T-cell (primary cell): ENCODE results near the gene PRCC. TPM values are rescaled to one million over a fixed set of nuclear protein-coding genes. Genes with fewer than 3 reads are reported as not detected.

Source experiments
- ATAC-seq, 4 experiments: fragments of 200-7000 bp in 3 of 4; fragments of 150-1000 bp in 1 of 4; cut with Tn5 transposase; replicated peaks in 1 of 4; 1 replicate in 3 of 4; 2 replicates in 1 of 4; pipeline ENCODE4 v1.10.0; 2021; ENCODE audit warnings: moderate library complexity in 3 of 4, mild to moderate bottlenecking in 2 of 4, moderate number of reproducible peaks in 1 of 4
- CTCF ChIA-PET, 2 donors: fragments of 300-600 bp; sonication (Branson Sonifier 250); formaldehyde crosslinking; loops; one replicate each; lab custom pipeline; 2022; ENCODE audit warnings: antibody characterized with exemption in 2 of 2; lab: Charles Lee
- POLR2A ChIA-PET, 2 donors: fragments of 300-600 bp; sonication (Branson Sonifier 250); formaldehyde crosslinking; loops; one replicate each; lab custom pipeline; 2022; ENCODE audit warnings: antibody characterized with exemption in 2 of 2; lab: Charles Lee
- DNase-seq, 35 experiments: peaks; one replicate each; pipeline versions ENCODE4 v3.0.0 to v3.0.0-alpha.2; 2013 to 2023
- H3K27ac ChIP-seq: one replicate; pipeline ENCODE4 v1.5.1; 2013; ENCODE audit warnings: low read length
- H3K27me3 ChIP-seq, 2 experiments: replicated peaks in 1 of 2; 1 replicate in 1 of 2; 2 replicates in 1 of 2; pipeline versions ENCODE4 v1.6.1 to v1.7.0; 2013; ENCODE audit warnings: low read length in 1 of 2, mixed read lengths in 1 of 2; ENCODE audit not compliant: control insufficient read depth in 2 of 2, insufficient read depth in 2 of 2; ENCODE audit errors: extremely low read depth in 1 of 2
- H3K36me3 ChIP-seq, 2 donors: 1 replicate in 1 of 2; 2 replicates in 1 of 2; pipeline versions ENCODE4 v1.6.1 to v1.7.0; 2013; ENCODE audit warnings: low read length in 1 of 2; ENCODE audit not compliant: control insufficient read depth in 2 of 2, insufficient read depth in 1 of 2; ENCODE audit errors: extremely low read depth in 1 of 2
- H3K4me1 ChIP-seq, 2 experiments: 1 replicate in 1 of 2; 2 replicates in 1 of 2; pipeline versions ENCODE4 v1.6.1 to v1.7.0; 2013; ENCODE audit warnings: low read length in 2 of 2, mixed read lengths in 1 of 2; ENCODE audit not compliant: insufficient read depth in 2 of 2, control insufficient read depth in 1 of 2; ENCODE audit errors: extremely low read depth in 1 of 2
- H3K4me3 ChIP-seq, 2 donors: 1 replicate in 1 of 2; 2 replicates in 1 of 2; pipeline versions ENCODE4 v1.5.1 to v1.7.0; 2013; ENCODE audit warnings: mild to moderate bottlenecking in 2 of 2, low read length in 1 of 2, moderate library complexity in 1 of 2; ENCODE audit not compliant: control insufficient read depth in 1 of 2; ENCODE audit errors: extremely low read depth in 1 of 2
- H3K9me3 ChIP-seq: 2 replicates; pipeline ENCODE4 v1.7.0; 2013
- H3K27ac Mint-ChIP-seq, 2 donors: one replicate each; pipeline ENCODE4 v1.8.0; 2020 to 2021; ENCODE audit warnings: mild to moderate bottlenecking in 2 of 2, mixed read lengths in 2 of 2
- H3K27me3 Mint-ChIP-seq, 2 donors: one replicate each; pipeline ENCODE4 v1.8.0; 2021 to 2022; ENCODE audit warnings: mixed read lengths in 2 of 2
- H3K36me3 Mint-ChIP-seq: one replicate; pipeline ENCODE4 v1.8.0; 2021; ENCODE audit warnings: mixed read lengths
- H3K4me1 Mint-ChIP-seq, 3 donors: one replicate each; pipeline ENCODE4 v1.8.0; 2020 to 2022; ENCODE audit warnings: mixed read lengths in 3 of 3, mild to moderate bottlenecking in 1 of 3
- H3K4me3 Mint-ChIP-seq, 3 donors: one replicate each; pipeline ENCODE4 v1.8.0; 2020 to 2022; ENCODE audit warnings: mild to moderate bottlenecking in 3 of 3, mixed read lengths in 3 of 3, moderate library complexity in 3 of 3
- H3K9me3 Mint-ChIP-seq, 3 donors: one replicate each; pipeline ENCODE4 v1.8.0; 2020 to 2022; ENCODE audit warnings: mixed read lengths in 3 of 3
- WGBS: methylation state at CpG from one replicate; pipeline ENCODE4 v1.1.5; 2013; ENCODE audit warnings: missing lambda C conversion rate; ENCODE audit not compliant: insufficient coverage; 5-methylcytosine and 5-hydroxymethylcytosine counted together
- total RNA-seq, 35 experiments: library from RNA in 6 of 35; stranded (reverse) in 6 of 35; fragments of 120-200 nt in 1 of 35; gene quantifications; one replicate each; pipeline versions ENCODE4 v1.2.1 to v1.2.4 and lab custom pipeline; 2013 to 2026

PRCC gene
- total RNA-seq, 5 donors from 2014 or later (not counting 1 experiment from before 2014, with no cell fraction given): 55.3 to 67.7 (median 65.4) TPM

DNA sequence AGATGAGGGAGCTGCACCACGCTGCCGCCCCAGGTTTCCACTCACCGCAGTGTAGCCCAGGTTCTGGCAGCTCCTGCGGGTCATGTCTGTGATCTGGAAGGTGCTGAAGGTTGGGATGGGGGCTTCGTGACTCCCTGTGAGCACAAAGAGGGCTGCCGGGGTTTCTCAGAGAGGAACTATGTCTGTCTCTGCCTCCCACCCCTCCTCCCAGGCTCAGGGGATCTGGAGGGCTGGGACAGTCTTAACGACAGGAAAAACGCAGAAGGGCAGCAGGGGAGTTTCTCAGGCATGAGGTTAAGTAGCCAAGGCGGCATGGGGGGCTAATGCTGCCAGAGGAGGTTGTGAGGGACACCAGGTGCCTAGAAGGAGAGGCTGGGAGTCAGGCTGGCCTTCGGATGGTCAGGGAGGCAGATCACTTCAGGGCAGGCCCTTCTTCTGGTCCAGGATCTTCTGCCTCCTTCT is 48.7 kb downstream of the PRCC start:
- Mint-ChIP-seq H3K27ac (peak overlapping the region; percentile 98 to 100), H3K9me3 (no peaks in the 10 kb centered on the region), H3K36me3 (peaks cover 22% of the 10 kb centered on the region), H3K27me3 (no peaks in the 10 kb centered on the region), H3K4me1 (peaks cover 57 to 70% (median 64%) of the 10 kb centered on the region in 3 donors), H3K4me3 (peak overlapping the region; percentile 88 to 92 (median 89))
- H3K4me1 ChIP-seq: peaks cover 25 to 69% of the 10 kb centered on the region in 2 experiments
- H3K27ac ChIP-seq: peak overlapping the region; percentile 99
- peak overlapping the region; percentile 50 to 70 for H3K4me3 ChIP-seq
- H3K9me3 ChIP-seq: no peaks in the 10 kb centered on the region
- ATAC-seq (peak in 1 of 4 experiments; percentile 2), DNase-seq (peak in 7 of 35 experiments; percentile 6 to 54 (median 21))
- peaks cover 8 to 22% of the 10 kb centered on the region in 2 donors for H3K36me3 ChIP-seq
- POLR2A ChIA-PET: interaction anchor here (0.6 kb wide), 2 partner anchors 316 to 710 kb away, joined by 3 to 4 read pairs; partner anchors contain the start of gene MEF2D (in 1 of the 2)
- H3K27me3 ChIP-seq: no peaks in the 10 kb centered on the region
- CTCF ChIA-PET: interaction anchor here (1.3 to 1.6 kb wide), 2 partner anchors 23 kb away, joined by 3 to 5 read pairs; no protein-coding TSS in a partner anchor
- WGBS: 13% methylated on average over 6 of the region's 10 CpGs

DNA sequence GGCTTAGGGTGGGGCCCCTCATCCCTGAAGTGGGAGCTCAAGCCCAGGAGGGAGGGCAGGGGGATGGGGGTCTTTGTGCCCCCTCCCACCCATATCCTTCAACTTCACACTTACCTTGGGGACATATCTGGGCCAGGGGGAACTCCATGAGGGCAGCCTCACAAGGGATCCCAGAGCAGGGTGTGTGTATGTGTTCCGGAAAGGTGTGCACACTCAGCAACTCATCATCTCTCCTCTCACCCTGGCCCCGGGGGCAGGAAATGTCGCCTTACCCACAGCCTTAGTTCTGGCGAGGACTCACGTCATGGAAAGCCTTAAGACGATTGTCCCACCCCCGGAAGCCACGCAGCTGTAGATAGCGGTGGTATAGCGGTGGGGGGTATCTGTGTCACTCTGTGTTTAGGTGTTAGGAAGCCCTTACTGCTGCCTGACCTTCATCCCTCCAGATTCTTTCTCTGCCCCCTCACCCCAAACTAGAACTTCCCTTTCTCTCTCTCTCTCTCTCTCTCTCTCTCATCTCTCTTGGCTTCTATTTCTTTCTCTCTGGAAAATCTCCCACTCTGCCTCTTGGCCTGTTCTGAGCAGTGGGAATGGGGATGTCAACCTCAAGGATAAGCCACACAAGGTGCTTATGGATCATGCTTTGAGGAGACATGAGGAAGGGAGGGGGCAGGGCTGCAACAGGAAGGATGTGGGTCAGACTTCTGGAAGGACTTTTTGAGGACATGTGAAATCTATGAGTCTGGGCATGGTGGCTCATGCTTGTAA is 49.4 kb downstream of the PRCC start, which contains the start of gene SH2D2A:
Gene SH2D2A (minus strand): TSS at position 288 of the 768 bp plus-strand sequence. CDS start 140 bp downstream, at position 148.
- no CpG with 5 or more reads among the region's 10 CpGs for WGBS
- Histone ChIP-seq H3K4me1 (peaks cover 25 to 62% of the 10 kb centered on the region in 2 experiments), H3K4me3 (peak within 1 kb of the TSS; percentile 50 to 70), H3K36me3 (peaks cover 4 to 15% of the 10 kb centered on the region in 2 donors), H3K27ac (peak within 1 kb of the TSS; percentile 99), H3K9me3 (no peaks in the 10 kb centered on the region), H3K27me3 (no peaks in the 10 kb centered on the region)
- ChIA-PET POLR2A (interaction anchor here (0.6 kb wide), 2 partner anchors 316 to 710 kb away, joined by 3 to 4 read pairs; partner anchors contain the start of gene MEF2D (in 1 of the 2)), CTCF (interaction anchor here (1.3 to 1.6 kb wide), 2 partner anchors 22 kb away, joined by 3 to 5 read pairs; no protein-coding TSS in a partner anchor)
- Mint-ChIP-seq H3K36me3 (peaks cover 14% of the 10 kb centered on the region), H3K4me3 (peak within 1 kb of the TSS; percentile 88 to 92 (median 89)), H3K27me3 (no peaks in the 10 kb centered on the region), H3K9me3 (no peaks in the 10 kb centered on the region), H3K4me1 (peaks cover 51 to 69% (median 61%) of the 10 kb centered on the region in 3 donors), H3K27ac (peak within 1 kb of the TSS; percentile 98 to 100)
- peak; percentile 85 to 87 (median 86) for ATAC-seq
- DNase-seq: peak; percentile 76 to 99 (median 97)

DNA sequence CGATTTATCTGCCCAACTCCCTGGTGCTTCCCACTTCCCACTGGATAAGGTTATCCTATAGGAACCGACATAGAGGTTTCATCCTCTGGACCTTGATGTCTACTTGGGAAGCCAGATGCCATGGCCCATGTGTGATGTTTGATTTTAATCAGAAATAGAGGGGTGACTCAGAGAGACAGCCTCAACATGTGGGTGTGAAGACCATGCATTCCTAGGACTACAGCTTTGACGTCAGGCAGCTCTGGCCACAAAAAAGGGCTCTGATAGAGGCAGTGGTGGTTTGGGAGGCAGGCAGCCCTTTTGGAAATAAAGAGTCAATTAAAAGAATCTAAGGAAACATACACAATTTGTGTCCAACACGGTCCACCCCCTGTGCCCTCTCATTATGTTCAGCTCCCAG is 54.5 kb downstream of the PRCC start:
- ChIA-PET CTCF (interaction anchor here (0.6 to 1.5 kb wide), 4 partner anchors 11 to 39 kb away, joined by 3 to 8 read pairs (median 3); partner anchors contain the start of gene NTRK1 (in 2 of the 2)), POLR2A (interaction anchor here (0.5 to 0.6 kb wide), 2 partner anchors 67 to 68 kb away, joined by 3 read pairs; no protein-coding TSS in a partner anchor)
- no CpG with 5 or more reads among the region's 4 CpGs for WGBS
- H3K4me3 ChIP-seq: no peak overlapping the region
- H3K27me3 Mint-ChIP-seq: no peaks in the 10 kb centered on the region
- no peak overlapping the region for H3K27ac ChIP-seq
- H3K36me3 Mint-ChIP-seq: no peaks in the 10 kb centered on the region
- peaks cover 4 to 11% of the 10 kb centered on the region in 2 experiments for H3K4me1 ChIP-seq
- DNase-seq: peak in 1 of 35 experiments; percentile 33
- peaks cover 4 to 28% (median 22%) of the 10 kb centered on the region in 3 donors for H3K4me1 Mint-ChIP-seq
- no peaks in the 10 kb centered on the region for H3K9me3 ChIP-seq
- H3K27ac Mint-ChIP-seq: no peak overlapping the region
- no peaks in the 10 kb centered on the region for H3K27me3 ChIP-seq
- ATAC-seq: no peak
- H3K9me3 Mint-ChIP-seq: no peaks in the 10 kb centered on the region
- no peaks in the 10 kb centered on the region for H3K36me3 ChIP-seq
- no peak overlapping the region for H3K4me3 Mint-ChIP-seq

DNA sequence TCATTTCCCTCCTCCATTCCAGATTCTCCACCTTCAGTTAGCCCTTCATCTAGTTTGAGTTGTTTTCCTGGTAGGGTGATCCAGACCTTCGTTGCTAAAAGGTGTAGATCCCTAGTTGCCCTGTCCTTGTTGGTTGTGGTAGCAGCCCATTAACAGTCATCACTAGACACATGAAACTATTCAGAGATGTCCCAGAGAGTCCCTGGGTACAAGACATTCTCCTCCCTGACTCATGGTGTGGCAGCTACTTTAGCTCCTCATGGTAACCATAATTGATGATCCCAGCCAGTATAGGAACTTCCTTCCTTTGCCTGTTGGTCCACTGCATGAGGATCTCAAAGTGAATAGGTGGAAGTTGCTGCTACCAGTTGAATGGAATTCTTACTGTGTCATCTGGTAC is 55.3 kb downstream of the PRCC start:
- Mint-ChIP-seq H3K4me1 (peaks cover 0 to 21% (median 18%) of the 10 kb centered on the region in 3 donors), H3K36me3 (no peaks in the 10 kb centered on the region), H3K4me3 (no peak overlapping the region), H3K9me3 (no peaks in the 10 kb centered on the region), H3K27me3 (no peaks in the 10 kb centered on the region), H3K27ac (no peak overlapping the region)
- Histone ChIP-seq H3K27ac (no peak overlapping the region), H3K9me3 (no peaks in the 10 kb centered on the region), H3K36me3 (no peaks in the 10 kb centered on the region), H3K4me3 (no peak overlapping the region), H3K27me3 (no peaks in the 10 kb centered on the region), H3K4me1 (peaks cover 0 to 2% of the 10 kb centered on the region in 2 experiments)
- DNase-seq (no peak), ATAC-seq (no peak)
- ChIA-PET CTCF (interaction anchor here in 1 of 2 donors (0.8 to 1.5 kb wide), 4 partner anchors 10 to 37 kb away, joined by 3 to 8 read pairs (median 4); partner anchors contain the start of gene NTRK1), POLR2A (interaction anchor here in 1 of 2 donors (0.6 kb wide), 3 partner anchors 18 to 603 kb away, joined by 3 to 8 read pairs (median 6); no protein-coding TSS in a partner anchor)
- WGBS: no CpG with 5 or more reads among the region's 1 CpG

DNA sequence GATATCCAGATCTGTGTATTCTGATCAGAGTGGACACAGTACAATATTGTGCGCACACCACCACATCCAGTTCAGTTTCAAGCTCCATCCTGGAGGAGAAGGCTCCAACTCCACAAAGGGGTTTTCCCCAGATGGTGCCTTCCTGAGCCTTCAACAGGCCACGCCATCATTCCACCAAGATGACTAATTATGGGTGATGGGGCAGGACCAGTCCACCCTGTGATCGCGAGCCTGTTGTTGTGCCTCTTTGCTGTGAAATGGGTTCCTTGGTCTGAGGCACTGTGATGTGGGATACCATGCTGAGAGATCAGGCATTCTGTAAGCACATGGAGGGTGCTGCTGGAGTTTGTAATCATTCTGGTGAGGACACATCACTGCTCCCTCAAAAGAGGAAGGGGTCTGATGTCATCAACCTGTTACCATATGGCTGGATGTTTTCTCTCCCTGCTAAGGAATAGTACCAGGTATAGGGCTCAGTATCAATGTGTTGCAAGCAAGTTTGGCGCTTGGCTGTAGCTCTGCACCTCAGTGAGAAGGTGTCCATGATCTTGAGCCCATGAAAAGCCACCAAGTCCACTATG is 56.0 kb downstream of the PRCC start:
- Mint-ChIP-seq H3K4me1 (peaks cover 0 to 18% (median 14%) of the 10 kb centered on the region in 3 donors), H3K9me3 (no peaks in the 10 kb centered on the region), H3K27me3 (no peaks in the 10 kb centered on the region), H3K27ac (no peak overlapping the region), H3K4me3 (no peak overlapping the region), H3K36me3 (no peaks in the 10 kb centered on the region)
- no peaks in the 10 kb centered on the region for H3K36me3 ChIP-seq
- no peaks in the 10 kb centered on the region for H3K4me1 ChIP-seq
- DNase-seq (no peak), ATAC-seq (no peak)
- no peak overlapping the region for H3K4me3 ChIP-seq
- no peak overlapping the region for H3K27ac ChIP-seq
- WGBS: 75% methylated on average over 1 of the region's 5 CpGs
- ChIA-PET CTCF (interaction anchor here in 1 of 2 donors (1.0 kb wide), 1 partner anchor 10 kb away, joined by 4 read pairs; no protein-coding TSS in a partner anchor), POLR2A (no interaction called here)
- H3K9me3 ChIP-seq: no peaks in the 10 kb centered on the region
- H3K27me3 ChIP-seq: peaks cover 0 to 1% of the 10 kb centered on the region in 2 experiments
